ENCODE data around the gene SRSF1. TPM values are rescaled to one million over a fixed set of nuclear protein-coding genes. Genes with fewer than 3 reads are reported as not detected.

Gene SRSF1
- total RNA-seq, 4 donors from 2014 or later, result 116 to 429 (median 147) TPM

GRCh38 chr17:57999010-57999495 is 8.0 kb downstream of the SRSF1 start:
- Histone ChIP-seq H3K27me3 (no peaks in the 10 kb centered on the region), H3K36me3 (no peaks in the 10 kb centered on the region), H3K4me3 (no peak overlapping the region), H3K9me3 (no peaks in the 10 kb centered on the region), H3K27ac (peak overlapping the region in 1 of 2 donors; percentile 8), H3K4me1 (peaks cover 5 to 9% of the 10 kb centered on the region in 2 donors)
- intact Hi-C loops (cut with DNase I; ENCODE audit: low total_unique reads), result loop anchor here (2.0 kb wide), 1 partner anchor 142 kb away; no protein-coding TSS in a partner anchor
- no peak for TF ChIP-seq POLR2A (IDR thresholded peaks at IDR 0.05)
- TF ChIP-seq CTCF (IDR thresholded peaks at IDR 0.05), result no peak
- DNase-seq, result no peak

- no peak overlapping the region for H3K4me3 ChIP-seq
- intact Hi-C loops (cut with DNase I; ENCODE audit: low total_unique reads), result no loop called here
- no peaks in the 10 kb centered on the region for H3K36me3 ChIP-seq
- no peak overlapping the region for H3K27ac ChIP-seq
- peaks cover 0 to 8% of the 10 kb centered on the region in 2 donors for H3K4me1 ChIP-seq
- H3K27me3 ChIP-seq, result no peaks in the 10 kb centered on the region
- TF ChIP-seq CTCF (IDR thresholded peaks at IDR 0.05), result no peak
- TF ChIP-seq POLR2A (IDR thresholded peaks at IDR 0.05), result no peak
- H3K9me3 ChIP-seq, result no peaks in the 10 kb centered on the region
- DNase-seq, result no peak
These were observed 9.8 kb downstream of the SRSF1 start for GRCh38 chr17:57997085-57997809.

GRCh38 chr17:57995076-57995956 is 11.7 kb downstream of the SRSF1 start:
- Histone ChIP-seq H3K4me3 (no peak overlapping the region), H3K36me3 (no peaks in the 10 kb centered on the region), H3K4me1 (peaks cover 0 to 8% of the 10 kb centered on the region in 2 donors), H3K27ac (peak overlapping the region; percentile 57 to 70), H3K27me3 (no peaks in the 10 kb centered on the region), H3K9me3 (no peaks in the 10 kb centered on the region)
- peak; percentile 61 to 69 for DNase-seq
- TF ChIP-seq CTCF (IDR thresholded peaks at IDR 0.05) (peak; percentile 57 to 77 (median 67)), POLR2A (IDR thresholded peaks at IDR 0.05) (no peak)
- intact Hi-C loops (cut with DNase I; ENCODE audit: low total_unique reads), result no loop called here

- Histone ChIP-seq H3K36me3 (no peaks in the 10 kb centered on the region), H3K27ac (peak overlapping the region; percentile 57 to 70), H3K9me3 (no peaks in the 10 kb centered on the region), H3K4me3 (no peak overlapping the region), H3K27me3 (no peaks in the 10 kb centered on the region), H3K4me1 (peaks cover 0 to 8% of the 10 kb centered on the region in 2 donors)
- intact Hi-C loops (cut with DNase I; ENCODE audit: low total_unique reads), result no loop called here
- TF ChIP-seq CTCF (IDR thresholded peaks at IDR 0.05) (no peak), POLR2A (IDR thresholded peaks at IDR 0.05) (no peak)
- DNase-seq, result no peak
These were observed 12.6 kb downstream of the SRSF1 start for GRCh38 chr17:57994436-57994835.
